HG03280 (cell line): Measurements from ENCODE around the gene PRMT3.
A peak's percentile ranks its signal among the peaks of the same experiment; 100 is the strongest.
"Not testable (repeated sequence)": the region's sequence is repeated elsewhere in the genome, so short reads cannot be mapped to it uniquely, and the experiment has no call there.

Experiments
- ATAC-seq: cut with Tn5 transposase; IDR thresholded peaks from one replicate; pipeline ENCODE4 v1.9.1; 2021; ENCODE audit warnings: mild to moderate bottlenecking, moderate library complexity; ENCODE audit not compliant: unreplicated experiment

The PRMT3 gene

GRCh38 chr11:20387261-20388095 is at the start of gene PRMT3:
TSS of gene PRMT3 (plus strand) at chr11:20387716. CDS start at chr11:20387747, 31 bp downstream.
- peak; percentile 84 for ATAC-seq

GRCh38 chr11:20342347-20343141 is 45.0 kb upstream of the PRMT3 start:
- no peak for ATAC-seq

GRCh38 chr11:20351136-20351535 is 36.4 kb upstream of the PRMT3 start:
- ATAC-seq, result no peak

GRCh38 chr11:20351751-20352262 is 35.7 kb upstream of the PRMT3 start:
- no peak for ATAC-seq

- no peak for ATAC-seq
These were observed 33.6 kb upstream of the PRMT3 start for GRCh38 chr11:20353829-20354434.

- ATAC-seq, result peak; percentile 85
These were observed 32.0 kb upstream of the PRMT3 start for GRCh38 chr11:20355221-20356219.

GRCh38 chr11:20357150-20357549 is 30.4 kb upstream of the PRMT3 start:
- ATAC-seq, result no peak

- ATAC-seq, result no peak
These were observed 26.9 kb upstream of the PRMT3 start for GRCh38 chr11:20360650-20361049.

- no peak for ATAC-seq
These were observed 25.0 kb upstream of the PRMT3 start for GRCh38 chr11:20362481-20362880.

GRCh38 chr11:20363149-20363499 is 24.4 kb upstream of the PRMT3 start:
- ATAC-seq, result no peak

GRCh38 chr11:20363500-20364340 is 23.8 kb upstream of the PRMT3 start, which contains the start of gene HTATIP2:
TSS of gene HTATIP2 (plus strand) at chr11:20363714. CDS start at chr11:20364238, 524 bp downstream.
- ATAC-seq, result peak; percentile 89

- ATAC-seq, result no peak
These were observed 23.1 kb upstream of the PRMT3 start for GRCh38 chr11:20364341-20364792.

GRCh38 chr11:20365465-20365864 is 22.1 kb upstream of the PRMT3 start:
- not testable (repeated sequence) for ATAC-seq

- ATAC-seq, result no peak
These were observed 20.1 kb upstream of the PRMT3 start for GRCh38 chr11:20367313-20367948.

- ATAC-seq, result no peak
These were observed 19.1 kb upstream of the PRMT3 start for GRCh38 chr11:20368438-20368837.

- no peak for ATAC-seq
These were observed 17.7 kb upstream of the PRMT3 start for GRCh38 chr11:20369826-20370225.

GRCh38 chr11:20372081-20372626 is 15.4 kb upstream of the PRMT3 start:
- ATAC-seq, result no peak

GRCh38 chr11:20373147-20373546 is 14.4 kb upstream of the PRMT3 start:
- ATAC-seq, result no peak
